ENCODE results near the gene SCNM1.

Gene SCNM1

DNA sequence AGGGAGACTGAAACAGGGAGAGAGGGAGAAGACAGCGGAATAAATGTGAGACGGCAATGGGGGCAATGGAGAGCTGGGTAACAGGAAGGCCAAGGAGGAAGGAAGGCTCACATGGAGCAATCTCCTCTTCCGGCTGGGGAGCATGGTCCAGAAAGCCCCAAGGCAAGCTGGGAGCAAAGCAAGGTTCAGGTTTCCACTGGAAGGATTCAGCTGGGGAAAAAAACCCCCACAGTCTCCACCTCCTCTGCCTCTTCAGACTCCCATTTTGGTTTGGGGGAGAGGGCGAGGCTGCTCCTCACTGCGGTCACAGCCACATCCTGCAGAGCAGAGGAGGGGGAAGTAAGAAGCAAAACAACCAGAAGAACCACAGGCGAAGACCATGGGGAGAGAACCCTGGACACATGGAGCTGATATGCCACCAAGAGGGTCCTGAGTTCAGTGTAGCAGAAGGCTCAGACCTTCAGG is 8.8 kb upstream of the SCNM1 start:
- no peaks in the 10 kb centered on the region for H3K4me1 ChIP-seq (ENCODE audit: control insufficient read depth, insufficient read depth, low read depth, low read length)
- H2BK120ac ChIP-seq (ENCODE audit: low read depth, low read length), result no peak overlapping the region
- no peak overlapping the region for H3K18ac ChIP-seq (ENCODE audit: low read depth in 1 of 2, low read length in 2 of 2)
- H3K4me3 ChIP-seq (ENCODE audit: insufficient read depth in 1 of 2, low read depth in 1 of 2, low read length in 2 of 2), result no peak overlapping the region
- H3K36me3 ChIP-seq (ENCODE audit: control insufficient read depth in 1 of 2, insufficient read depth in 2 of 2, low read depth in 1 of 2, low read length in 2 of 2), result peaks cover 35 to 67% of the 10 kb centered on the region in 2 experiments
- no peak overlapping the region for H3K27ac ChIP-seq (ENCODE audit: low read length, poor library complexity, severe bottlenecking)
- no peak overlapping the region for H3K14ac ChIP-seq (ENCODE audit: low read length in 2 of 2)
- no peak overlapping the region for H3K23ac ChIP-seq (ENCODE audit: low read length in 2 of 2)
- no peak overlapping the region for H2BK15ac ChIP-seq (ENCODE audit: low read depth, poor library complexity, severe bottlenecking)
- H4K8ac ChIP-seq (ENCODE audit: low read length), result no peak overlapping the region
- no peak overlapping the region for H3K4me2 ChIP-seq (ENCODE audit: low read length, poor library complexity, severe bottlenecking)
- WGBS, result 95% methylated on average over 6 of the region's 6 CpGs
- no peak overlapping the region for H4K91ac ChIP-seq (ENCODE audit: low read length)
- H2BK12ac ChIP-seq (ENCODE audit: low read length in 2 of 2), result no peak overlapping the region
- no peaks in the 10 kb centered on the region for H3K9me3 ChIP-seq (ENCODE audit: control insufficient read depth, low read length)
- no peaks in the 10 kb centered on the region for H3K27me3 ChIP-seq (ENCODE audit: control insufficient read depth in 1 of 2, insufficient read depth in 1 of 2, low read length in 2 of 2)
- no peak overlapping the region for H2BK5ac ChIP-seq (ENCODE audit: low read depth, low read length, poor library complexity, severe bottlenecking)
- no peak for DNase-seq
- H3K79me1 ChIP-seq (replicated peaks; ENCODE audit: low read length, poor library complexity, severe bottlenecking), result peaks cover 10% of the 10 kb centered on the region
- H3K4ac ChIP-seq (ENCODE audit: low read depth in 1 of 2, low read length in 2 of 2), result no peak overlapping the region
- no peak overlapping the region for H2AK5ac ChIP-seq (ENCODE audit: low read length, severe bottlenecking)
- no peak overlapping the region for H3K9ac ChIP-seq (ENCODE audit: low read length)
- H2AFZ ChIP-seq (ENCODE audit: low read depth, low read length), result no peak overlapping the region

DNA sequence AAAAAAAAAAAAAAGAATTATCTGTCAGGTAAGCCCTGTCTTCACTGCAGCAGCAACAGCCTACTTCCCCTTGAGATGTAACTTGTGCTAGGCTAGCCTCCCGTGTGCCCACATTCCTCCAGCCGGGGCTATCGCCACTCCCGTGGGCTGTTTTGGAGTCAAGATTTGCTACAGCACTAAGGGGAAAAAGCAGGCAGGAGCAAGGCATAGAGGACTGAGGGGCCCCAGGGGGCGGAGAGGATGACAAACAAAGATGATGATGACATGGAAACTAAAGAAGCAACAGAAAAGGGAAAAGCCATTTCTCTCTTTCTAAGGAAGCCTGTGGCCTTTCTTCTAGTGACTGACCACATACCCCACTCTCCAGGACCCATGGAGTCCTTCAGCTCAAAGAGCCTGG is 7.6 kb upstream of the SCNM1 start:
- Histone ChIP-seq H3K27ac (ENCODE audit: low read length, poor library complexity, severe bottlenecking) (no peak overlapping the region), H3K4me3 (ENCODE audit: insufficient read depth in 1 of 2, low read depth in 1 of 2, low read length in 2 of 2) (no peak overlapping the region), H3K23ac (ENCODE audit: low read length in 2 of 2) (no peak overlapping the region), H3K9me3 (ENCODE audit: control insufficient read depth, low read length) (no peaks in the 10 kb centered on the region), H3K79me1 (replicated peaks; ENCODE audit: low read length, poor library complexity, severe bottlenecking) (peaks cover 10% of the 10 kb centered on the region), H4K8ac (ENCODE audit: low read length) (no peak overlapping the region), H4K91ac (ENCODE audit: low read length) (no peak overlapping the region), H3K4ac (ENCODE audit: low read depth in 1 of 2, low read length in 2 of 2) (no peak overlapping the region), H3K27me3 (ENCODE audit: control insufficient read depth in 1 of 2, insufficient read depth in 1 of 2, low read length in 2 of 2) (no peaks in the 10 kb centered on the region), H2BK5ac (ENCODE audit: low read depth, low read length, poor library complexity, severe bottlenecking) (no peak overlapping the region), H2AK5ac (ENCODE audit: low read length, severe bottlenecking) (no peak overlapping the region), H3K4me2 (ENCODE audit: low read length, poor library complexity, severe bottlenecking) (no peak overlapping the region), H2BK120ac (ENCODE audit: low read depth, low read length) (no peak overlapping the region), H3K18ac (ENCODE audit: low read depth in 1 of 2, low read length in 2 of 2) (no peak overlapping the region), H3K14ac (ENCODE audit: low read length in 2 of 2) (no peak overlapping the region), H3K4me1 (ENCODE audit: control insufficient read depth, insufficient read depth, low read depth, low read length) (no peaks in the 10 kb centered on the region), H2BK15ac (ENCODE audit: low read depth, poor library complexity, severe bottlenecking) (no peak overlapping the region), H2BK12ac (ENCODE audit: low read length in 2 of 2) (no peak overlapping the region), H3K36me3 (ENCODE audit: control insufficient read depth in 1 of 2, insufficient read depth in 2 of 2, low read depth in 1 of 2, low read length in 2 of 2) (peaks cover 35 to 67% of the 10 kb centered on the region in 2 experiments), H2AFZ (ENCODE audit: low read depth, low read length) (no peak overlapping the region), H3K9ac (ENCODE audit: low read length) (no peak overlapping the region)
- WGBS, result 95% methylated on average over 4 of the region's 5 CpGs
- DNase-seq, result no peak

DNA sequence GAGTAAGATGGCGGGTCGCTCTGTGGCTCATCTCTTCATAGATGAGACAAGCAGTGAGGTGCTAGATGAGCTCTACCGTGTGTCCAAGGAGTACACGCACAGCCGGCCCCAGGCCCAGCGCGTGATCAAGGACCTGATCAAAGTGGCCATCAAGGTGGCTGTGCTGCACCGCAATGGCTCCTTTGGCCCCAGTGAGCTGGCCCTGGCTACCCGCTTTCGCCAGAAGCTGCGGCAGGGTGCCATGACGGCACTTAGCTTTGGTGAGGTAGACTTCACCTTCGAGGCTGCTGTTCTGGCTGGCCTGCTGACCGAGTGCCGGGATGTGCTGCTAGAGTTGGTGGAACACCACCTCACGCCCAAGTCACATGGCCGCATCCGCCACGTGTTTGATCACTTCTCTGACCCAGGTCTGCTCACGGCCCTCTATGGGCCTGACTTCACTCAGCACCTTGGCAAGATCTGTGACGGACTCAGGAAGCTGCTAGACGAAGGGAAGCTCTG is 7.1 kb upstream of the SCNM1 start:
- H3K9ac ChIP-seq (ENCODE audit: low read length), result no peak overlapping the region
- no peak overlapping the region for H2BK120ac ChIP-seq (ENCODE audit: low read depth, low read length)
- peaks cover 35 to 66% of the 10 kb centered on the region in 2 experiments for H3K36me3 ChIP-seq (ENCODE audit: control insufficient read depth in 1 of 2, insufficient read depth in 2 of 2, low read depth in 1 of 2, low read length in 2 of 2)
- no peak overlapping the region for H2BK12ac ChIP-seq (ENCODE audit: low read length in 2 of 2)
- no peak overlapping the region for H2BK15ac ChIP-seq (ENCODE audit: low read depth, poor library complexity, severe bottlenecking)
- no peak overlapping the region for H3K23ac ChIP-seq (ENCODE audit: low read length in 2 of 2)
- DNase-seq, result no peak
- H3K4me2 ChIP-seq (ENCODE audit: low read length, poor library complexity, severe bottlenecking), result no peak overlapping the region
- H3K14ac ChIP-seq (ENCODE audit: low read length in 2 of 2), result no peak overlapping the region
- no peak overlapping the region for H3K27ac ChIP-seq (ENCODE audit: low read length, poor library complexity, severe bottlenecking)
- 96% methylated on average over 22 of the region's 22 CpGs for WGBS
- H2BK5ac ChIP-seq (ENCODE audit: low read depth, low read length, poor library complexity, severe bottlenecking), result no peak overlapping the region
- no peaks in the 10 kb centered on the region for H3K4me1 ChIP-seq (ENCODE audit: control insufficient read depth, insufficient read depth, low read depth, low read length)
- H2AFZ ChIP-seq (ENCODE audit: low read depth, low read length), result no peak overlapping the region
- H2AK5ac ChIP-seq (ENCODE audit: low read length, severe bottlenecking), result no peak overlapping the region
- H3K18ac ChIP-seq (ENCODE audit: low read depth in 1 of 2, low read length in 2 of 2), result no peak overlapping the region
- H3K4me3 ChIP-seq (ENCODE audit: insufficient read depth in 1 of 2, low read depth in 1 of 2, low read length in 2 of 2), result no peak overlapping the region
- H4K8ac ChIP-seq (ENCODE audit: low read length), result no peak overlapping the region
- no peak overlapping the region for H3K4ac ChIP-seq (ENCODE audit: low read depth in 1 of 2, low read length in 2 of 2)
- no peaks in the 10 kb centered on the region for H3K9me3 ChIP-seq (ENCODE audit: control insufficient read depth, low read length)
- H3K79me1 ChIP-seq (replicated peaks; ENCODE audit: low read length, poor library complexity, severe bottlenecking), result peaks cover 10% of the 10 kb centered on the region
- H3K27me3 ChIP-seq (ENCODE audit: control insufficient read depth in 1 of 2, insufficient read depth in 1 of 2, low read length in 2 of 2), result no peaks in the 10 kb centered on the region
- no peak overlapping the region for H4K91ac ChIP-seq (ENCODE audit: low read length)

DNA sequence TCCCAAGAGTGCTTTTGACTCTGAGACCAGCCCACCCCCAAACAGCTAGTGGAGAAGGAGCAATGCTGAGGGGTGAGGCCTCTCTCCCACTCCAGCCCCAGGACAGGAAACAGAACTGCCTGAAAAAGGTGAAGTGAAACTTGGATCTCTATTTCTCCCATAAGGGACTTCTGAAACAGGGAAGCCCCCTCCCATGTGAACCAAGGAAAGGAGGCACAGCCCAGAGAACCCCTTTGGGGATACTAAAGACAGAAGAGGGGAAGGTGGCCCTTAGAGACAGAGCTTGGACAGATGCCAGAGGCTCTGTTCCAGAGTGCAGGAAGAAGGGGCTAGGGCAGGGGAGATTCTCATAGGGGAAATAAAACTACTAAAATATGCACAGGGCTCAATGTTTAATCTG is 6.6 kb upstream of the SCNM1 start:
- H3K27me3 ChIP-seq (ENCODE audit: control insufficient read depth in 1 of 2, insufficient read depth in 1 of 2, low read length in 2 of 2), result no peaks in the 10 kb centered on the region
- H2BK5ac ChIP-seq (ENCODE audit: low read depth, low read length, poor library complexity, severe bottlenecking), result no peak overlapping the region
- H3K4me3 ChIP-seq (ENCODE audit: insufficient read depth in 1 of 2, low read depth in 1 of 2, low read length in 2 of 2), result no peak overlapping the region
- H3K23ac ChIP-seq (ENCODE audit: low read length in 2 of 2), result no peak overlapping the region
- H2AK5ac ChIP-seq (ENCODE audit: low read length, severe bottlenecking), result no peak overlapping the region
- DNase-seq, result no peak
- H3K4me1 ChIP-seq (ENCODE audit: control insufficient read depth, insufficient read depth, low read depth, low read length), result no peaks in the 10 kb centered on the region
- H2BK15ac ChIP-seq (ENCODE audit: low read depth, poor library complexity, severe bottlenecking), result no peak overlapping the region
- H4K91ac ChIP-seq (ENCODE audit: low read length), result no peak overlapping the region
- H2BK12ac ChIP-seq (ENCODE audit: low read length in 2 of 2), result no peak overlapping the region
- H2BK120ac ChIP-seq (ENCODE audit: low read depth, low read length), result no peak overlapping the region
- H4K8ac ChIP-seq (ENCODE audit: low read length), result no peak overlapping the region
- no peak overlapping the region for H2AFZ ChIP-seq (ENCODE audit: low read depth, low read length)
- H3K9me3 ChIP-seq (ENCODE audit: control insufficient read depth, low read length), result no peaks in the 10 kb centered on the region
- H3K27ac ChIP-seq (ENCODE audit: low read length, poor library complexity, severe bottlenecking), result no peak overlapping the region
- H3K4me2 ChIP-seq (ENCODE audit: low read length, poor library complexity, severe bottlenecking), result no peak overlapping the region
- peaks cover 12% of the 10 kb centered on the region for H3K79me1 ChIP-seq (replicated peaks; ENCODE audit: low read length, poor library complexity, severe bottlenecking)
- H3K4ac ChIP-seq (ENCODE audit: low read depth in 1 of 2, low read length in 2 of 2), result no peak overlapping the region
- H3K36me3 ChIP-seq (ENCODE audit: control insufficient read depth in 1 of 2, insufficient read depth in 2 of 2, low read depth in 1 of 2, low read length in 2 of 2), result peaks cover 35 to 63% of the 10 kb centered on the region in 2 experiments
- no peak overlapping the region for H3K9ac ChIP-seq (ENCODE audit: low read length)
- H3K14ac ChIP-seq (ENCODE audit: low read length in 2 of 2), result no peak overlapping the region
- H3K18ac ChIP-seq (ENCODE audit: low read depth in 1 of 2, low read length in 2 of 2), result no peak overlapping the region

Measured in mesenchymal stem cell (in vitro differentiated cells and primary cell).